Measurements from ENCODE around the gene RAB11FIP4.

The RAB11FIP4 gene

GRCh38 chr17:31546650-31547049 lies 155.2 kb downstream of the RAB11FIP4 start:
- Histone ChIP-seq H3K27ac (replicated peaks) (no peak overlapping the region), H3K4me3 (replicated peaks; ENCODE audit: insufficient read depth, low read length) (no peak overlapping the region), H3K27me3 (ENCODE audit: insufficient read depth, poor library complexity, severe bottlenecking) (no peaks in the 10 kb centered on the region)
- no peak for DNase-seq (ENCODE audit: low read depth in 1 of 2, low spot score in 1 of 2)
- no peak for TF ChIP-seq GABPA (IDR thresholded peaks at IDR 0.05; ENCODE audit: low read depth)
- TF ChIP-seq SPI1 (IDR thresholded peaks at IDR 0.05; ENCODE audit: borderline replicate concordance, low read depth), result no peak
- no peak for TF ChIP-seq CTCF (IDR thresholded peaks at IDR 0.05; ENCODE audit: insufficient read depth, low read length)
- TF ChIP-seq REST (IDR thresholded peaks at IDR 0.05; ENCODE audit: insufficient replicate concordance, low read depth), result no peak
- no peak for TF ChIP-seq POLR2AphosphoS5 (IDR thresholded peaks at IDR 0.05; ENCODE audit: low read depth)

GRCh38 chr17:31548709-31549108 lies 157.2 kb downstream of the RAB11FIP4 start:
- H3K27ac ChIP-seq (replicated peaks), result peak overlapping the region; percentile 92
- H3K4me3 ChIP-seq (replicated peaks; ENCODE audit: insufficient read depth, low read length), result peak overlapping the region; percentile 83
- TF ChIP-seq CTCF (IDR thresholded peaks at IDR 0.05; ENCODE audit: insufficient read depth, low read length) (no peak), GABPA (IDR thresholded peaks at IDR 0.05; ENCODE audit: low read depth) (no peak), POLR2AphosphoS5 (IDR thresholded peaks at IDR 0.05; ENCODE audit: low read depth) (no peak), REST (IDR thresholded peaks at IDR 0.05; ENCODE audit: insufficient replicate concordance, low read depth) (no peak), SPI1 (IDR thresholded peaks at IDR 0.05; ENCODE audit: borderline replicate concordance, low read depth) (no peak)
- no peak for DNase-seq (ENCODE audit: low read depth in 1 of 2, low spot score in 1 of 2)
- H3K27me3 ChIP-seq (ENCODE audit: insufficient read depth, poor library complexity, severe bottlenecking), result no peaks in the 10 kb centered on the region

GRCh38 chr17:31549121-31549524 lies 157.6 kb downstream of the RAB11FIP4 start:
- DNase-seq (ENCODE audit: low read depth in 1 of 2, low spot score in 1 of 2), result peak in 1 of 2 experiments; percentile 26
- Histone ChIP-seq H3K27me3 (ENCODE audit: insufficient read depth, poor library complexity, severe bottlenecking) (no peaks in the 10 kb centered on the region), H3K27ac (replicated peaks) (peak overlapping the region; percentile 92), H3K4me3 (replicated peaks; ENCODE audit: insufficient read depth, low read length) (peak overlapping the region; percentile 83)
- TF ChIP-seq GABPA (IDR thresholded peaks at IDR 0.05; ENCODE audit: low read depth), result no peak
- no peak for TF ChIP-seq CTCF (IDR thresholded peaks at IDR 0.05; ENCODE audit: insufficient read depth, low read length)
